Muscle of leg (tissue), 11 donors: ENCODE measurements around the gene MARVELD3. TPM values are rescaled to one million over a fixed set of nuclear protein-coding genes. Genes with fewer than 3 reads are reported as not detected.

Source experiments
- DNase-seq: peaks from one replicate; pipeline ENCODE4 v3.0.0; 2013
- H3K27ac ChIP-seq: one replicate; pipeline ENCODE4 v1.5.1; 2013; ENCODE audit warnings: mild to moderate bottlenecking, low read length, control low read depth
- H3K27me3 ChIP-seq: one replicate; pipeline ENCODE4 v1.6.1; 2013; ENCODE audit warnings: low read length; ENCODE audit not compliant: control insufficient read depth, insufficient read depth
- H3K36me3 ChIP-seq: one replicate; pipeline ENCODE4 v1.6.1; 2013; ENCODE audit warnings: low read length; ENCODE audit not compliant: control insufficient read depth, insufficient read depth
- H3K4me1 ChIP-seq: one replicate; pipeline ENCODE4 v1.6.1; 2013; ENCODE audit warnings: low read length; ENCODE audit not compliant: control insufficient read depth, insufficient read depth
- H3K4me3 ChIP-seq: one replicate; pipeline ENCODE4 v1.5.1; 2013; ENCODE audit warnings: low read length, control low read depth
- H3K9me3 ChIP-seq: replicated peaks from 2 replicates; pipeline ENCODE4 v1.6.1; 2013; ENCODE audit warnings: low read depth, low read length; ENCODE audit not compliant: control insufficient read depth
- WGBS: methylation state at CpG from one replicate; pipeline ENCODE4 v1.1.5; 2013; ENCODE audit warnings: missing lambda C conversion rate; ENCODE audit not compliant: insufficient coverage; 5-methylcytosine and 5-hydroxymethylcytosine counted together
- polyA plus RNA-seq, 8 donors: library from polyadenylated mRNA; unstranded; fragments of 120-200 nt; gene quantifications; one replicate each; pipeline versions ENCODE4 v1.2.1 to v1.2.3, GENCODE V29; 2013; ENCODE audit warnings: inconsistent platforms in 1 of 8, low replicate concordance in 1 of 8; ENCODE audit not compliant: insufficient read length in 8 of 8, insufficient read depth in 1 of 8
- total RNA-seq: library from RNA; stranded (reverse); fragments of 120-200 nt; gene quantifications from one replicate; pipeline ENCODE4 v1.2.4, GENCODE V29; 2013

The MARVELD3 gene
- total and polyA plus RNA-seq, 9 donors: 0.14 to 4.0 (median 0.30) TPM; not detected in 1

DNA sequence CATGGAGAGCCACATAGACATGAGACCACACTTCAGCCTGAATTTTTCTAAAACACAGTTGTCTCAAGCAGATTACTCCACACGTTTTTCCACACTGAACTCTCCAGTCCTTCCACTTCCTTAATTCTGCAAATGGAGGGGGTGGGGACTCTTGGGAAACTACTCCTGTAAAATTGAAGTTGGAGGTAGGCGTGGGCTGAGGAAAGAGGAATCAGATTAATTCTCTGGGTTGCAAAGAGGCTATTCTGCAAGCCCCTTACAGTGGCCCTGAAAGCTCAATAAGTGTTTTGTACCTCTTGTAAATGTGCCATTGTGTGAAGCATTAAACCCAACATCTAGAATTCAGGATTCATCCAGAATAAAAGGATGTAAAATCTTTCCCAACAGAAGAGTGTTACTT is 9.6 kb downstream of the MARVELD3 start:
- DNase-seq: no peak
- Histone ChIP-seq H3K36me3 (peaks cover 3% of the 10 kb centered on the region), H3K4me3 (no peak overlapping the region), H3K27ac (no peak overlapping the region), H3K4me1 (no peaks in the 10 kb centered on the region), H3K27me3 (no peaks in the 10 kb centered on the region), H3K9me3 (no peaks in the 10 kb centered on the region)
- WGBS: no CpG with 5 or more reads among the region's 2 CpGs

DNA sequence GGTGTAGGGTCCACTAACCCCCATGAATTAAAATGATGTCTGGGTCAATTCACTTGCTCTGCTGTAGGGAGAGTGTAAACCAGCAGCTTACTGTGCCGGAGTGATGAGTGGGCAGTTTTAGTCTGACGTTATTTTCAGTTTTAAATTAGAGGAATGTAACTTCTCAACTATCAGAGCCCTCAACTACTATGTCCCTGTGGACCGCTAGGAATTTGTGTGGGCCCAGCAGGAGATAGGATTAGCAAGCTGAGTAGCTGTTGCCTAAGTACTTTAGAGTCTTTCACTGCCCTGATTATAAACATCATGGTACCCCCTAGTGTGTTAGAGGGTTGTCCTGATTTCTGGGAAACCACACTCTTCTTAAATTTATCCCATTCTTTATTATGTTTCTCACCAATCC is 11.4 kb downstream of the MARVELD3 start:
- Histone ChIP-seq H3K9me3 (no peaks in the 10 kb centered on the region), H3K4me3 (no peak overlapping the region), H3K4me1 (no peaks in the 10 kb centered on the region), H3K36me3 (peaks cover 3% of the 10 kb centered on the region), H3K27me3 (no peaks in the 10 kb centered on the region), H3K27ac (no peak overlapping the region)
- peak; percentile 28 for DNase-seq
- no CpG with 5 or more reads among the region's 3 CpGs for WGBS

DNA sequence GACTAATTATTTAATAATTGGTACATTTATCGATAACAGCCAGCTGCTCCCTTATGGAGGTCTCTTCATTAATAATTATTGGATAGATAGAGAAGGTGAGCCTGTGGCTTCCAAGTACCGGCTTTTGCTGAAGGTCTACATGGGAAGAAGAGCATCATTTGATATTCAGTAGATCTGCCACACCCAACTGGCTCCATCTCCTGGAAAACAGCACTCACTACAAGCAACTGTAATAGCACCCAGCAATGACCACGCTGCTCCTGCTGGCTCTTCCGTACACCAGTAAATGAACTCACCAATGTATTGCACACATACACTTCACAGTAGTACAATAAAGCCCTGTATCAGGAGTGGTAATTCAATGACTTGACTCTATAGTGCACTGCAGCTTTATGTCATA is 19.5 kb downstream of the MARVELD3 start:
- H3K27ac ChIP-seq: no peak overlapping the region
- H3K36me3 ChIP-seq: peaks cover 27% of the 10 kb centered on the region
- no peak for DNase-seq
- H3K27me3 ChIP-seq: no peaks in the 10 kb centered on the region
- no peaks in the 10 kb centered on the region for H3K4me1 ChIP-seq
- no peaks in the 10 kb centered on the region for H3K9me3 ChIP-seq
- H3K4me3 ChIP-seq: no peak overlapping the region
- 80% methylated on average over 2 of the region's 4 CpGs for WGBS

GRCh38 chr16:71647391-71647790 is 21.4 kb downstream of the MARVELD3 start:
- Histone ChIP-seq H3K27ac (no peak overlapping the region), H3K9me3 (no peaks in the 10 kb centered on the region), H3K36me3 (peaks cover 26% of the 10 kb centered on the region), H3K4me1 (no peaks in the 10 kb centered on the region), H3K27me3 (no peaks in the 10 kb centered on the region), H3K4me3 (no peak overlapping the region)
- 83% methylated on average over 1 of the region's 7 CpGs for WGBS
- DNase-seq: no peak

DNA sequence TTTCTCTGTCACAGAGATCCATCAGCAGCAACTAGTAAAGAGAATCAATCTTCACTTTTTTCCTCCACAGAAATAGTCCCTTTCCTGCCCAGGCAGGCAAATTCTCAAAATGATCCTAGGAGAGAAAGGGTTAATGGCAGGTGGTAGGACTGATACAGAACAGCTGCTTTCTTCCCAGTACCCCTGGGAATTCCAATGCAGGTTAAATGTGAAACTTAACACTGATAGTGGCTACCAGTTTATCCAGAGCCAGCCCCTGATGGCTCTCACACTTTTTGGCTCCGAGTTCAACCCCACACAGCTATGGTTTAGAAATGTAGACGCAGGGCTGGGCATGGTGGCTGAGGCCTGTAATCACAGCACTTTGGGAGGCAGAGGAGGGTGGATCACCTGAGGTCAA is 22.2 kb downstream of the MARVELD3 start:
- H3K4me1 ChIP-seq: no peaks in the 10 kb centered on the region
- no peak overlapping the region for H3K4me3 ChIP-seq
- no peaks in the 10 kb centered on the region for H3K9me3 ChIP-seq
- WGBS: 100% methylated on average over 2 of the region's 2 CpGs
- H3K27ac ChIP-seq: no peak overlapping the region
- DNase-seq: no peak
- H3K36me3 ChIP-seq: peaks cover 34% of the 10 kb centered on the region
- no peaks in the 10 kb centered on the region for H3K27me3 ChIP-seq

GRCh38 chr16:71648921-71649320 is 22.9 kb downstream of the MARVELD3 start:
- Histone ChIP-seq H3K4me3 (no peak overlapping the region), H3K4me1 (no peaks in the 10 kb centered on the region), H3K9me3 (no peaks in the 10 kb centered on the region), H3K27ac (no peak overlapping the region), H3K36me3 (peaks cover 37% of the 10 kb centered on the region), H3K27me3 (no peaks in the 10 kb centered on the region)
- 93% methylated on average over 4 of the region's 6 CpGs for WGBS
- DNase-seq: no peak

DNA sequence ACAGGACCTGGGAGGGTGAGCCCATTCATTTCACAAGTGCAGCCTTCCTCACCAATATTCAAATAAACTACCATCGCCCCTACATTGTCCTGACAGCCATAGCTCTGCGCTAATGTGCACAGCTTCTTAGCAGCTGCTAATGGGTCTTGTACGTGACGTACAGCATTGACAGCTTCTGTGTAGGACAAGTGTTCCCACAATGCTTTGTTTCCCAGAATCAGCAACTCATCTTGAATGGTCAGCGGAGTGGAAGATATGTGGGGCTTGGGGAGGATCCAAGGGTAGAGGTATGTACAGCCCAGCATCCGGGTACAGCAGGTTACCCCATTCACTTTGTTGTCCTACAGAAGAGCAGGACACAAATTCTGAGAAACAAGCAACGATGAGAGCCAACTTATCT is 23.7 kb downstream of the MARVELD3 start:
- WGBS: 93% methylated on average over 4 of the region's 7 CpGs
- no peak overlapping the region for H3K4me3 ChIP-seq
- no peak for DNase-seq
- no peaks in the 10 kb centered on the region for H3K27me3 ChIP-seq
- H3K27ac ChIP-seq: no peak overlapping the region
- H3K9me3 ChIP-seq: no peaks in the 10 kb centered on the region
- no peaks in the 10 kb centered on the region for H3K4me1 ChIP-seq
- H3K36me3 ChIP-seq: peaks cover 42% of the 10 kb centered on the region

DNA sequence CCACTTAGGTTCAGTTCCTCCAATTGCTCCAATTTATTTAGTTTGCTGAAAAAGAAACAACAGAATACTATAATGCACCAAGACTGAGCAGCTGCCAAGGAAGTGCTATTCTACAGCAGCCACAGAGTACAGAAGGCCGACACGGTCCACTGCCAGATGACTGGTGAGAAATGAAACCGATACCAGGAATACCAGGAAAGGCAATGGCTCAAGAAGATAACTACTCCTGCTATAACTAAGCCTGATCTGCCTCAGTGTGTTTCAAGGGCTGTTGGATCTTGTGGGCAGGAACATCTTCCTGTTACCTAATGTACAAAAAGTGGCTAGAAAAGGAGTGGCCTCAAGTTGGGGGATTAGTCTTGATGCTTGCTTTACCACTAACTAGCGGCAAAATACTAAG is 32.8 kb downstream of the MARVELD3 start:
- H3K27ac ChIP-seq: no peak overlapping the region
- no peaks in the 10 kb centered on the region for H3K27me3 ChIP-seq
- H3K36me3 ChIP-seq: peaks cover 30% of the 10 kb centered on the region
- no peaks in the 10 kb centered on the region for H3K4me1 ChIP-seq
- no CpG with 5 or more reads among the region's 4 CpGs for WGBS
- H3K9me3 ChIP-seq: no peaks in the 10 kb centered on the region
- H3K4me3 ChIP-seq: no peak overlapping the region
- DNase-seq: no peak

DNA sequence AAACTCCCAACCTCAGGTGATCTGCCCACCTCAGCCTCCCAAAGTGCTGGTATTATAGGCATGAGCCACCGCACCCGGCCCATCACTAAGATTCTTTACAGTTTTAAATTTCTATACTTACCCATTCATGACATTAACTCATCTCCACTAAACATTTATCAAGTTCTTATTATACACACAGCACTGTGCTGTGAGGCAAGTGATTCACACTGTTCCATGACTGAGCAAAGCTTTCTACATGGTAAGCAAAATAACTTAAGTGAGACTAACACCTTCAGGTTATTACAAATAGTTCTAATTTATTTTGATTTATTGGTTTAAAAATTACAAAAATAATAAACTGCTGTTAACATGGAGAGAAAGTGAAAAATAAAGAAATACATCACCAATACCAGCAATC is 33.5 kb downstream of the MARVELD3 start:
- H3K27ac ChIP-seq: no peak overlapping the region
- H3K9me3 ChIP-seq: no peaks in the 10 kb centered on the region
- 100% methylated on average over 2 of the region's 2 CpGs for WGBS
- no peaks in the 10 kb centered on the region for H3K27me3 ChIP-seq
- no peak overlapping the region for H3K4me3 ChIP-seq
- H3K36me3 ChIP-seq: peaks cover 30% of the 10 kb centered on the region
- DNase-seq: no peak
- no peaks in the 10 kb centered on the region for H3K4me1 ChIP-seq

GRCh38 chr16:71666264-71666663 is 40.3 kb downstream of the MARVELD3 start:
- no peak for DNase-seq
- Histone ChIP-seq H3K4me3 (no peak overlapping the region), H3K9me3 (no peaks in the 10 kb centered on the region), H3K36me3 (peaks cover 35% of the 10 kb centered on the region), H3K27ac (no peak overlapping the region), H3K4me1 (no peaks in the 10 kb centered on the region), H3K27me3 (no peaks in the 10 kb centered on the region)
- no CpG with 5 or more reads among the region's 1 CpG for WGBS

GRCh38 chr16:71666928-71667707 is 41.1 kb downstream of the MARVELD3 start:
- peaks cover 37% of the 10 kb centered on the region for H3K36me3 ChIP-seq
- no peaks in the 10 kb centered on the region for H3K27me3 ChIP-seq
- no peak for DNase-seq
- WGBS: 83% methylated on average over 2 of the region's 4 CpGs
- H3K4me1 ChIP-seq: no peaks in the 10 kb centered on the region
- H3K27ac ChIP-seq: no peak overlapping the region
- H3K4me3 ChIP-seq: no peak overlapping the region
- H3K9me3 ChIP-seq: no peaks in the 10 kb centered on the region
